CD14-positive monocyte (primary cell): Measurements from ENCODE around the gene BMPR1B. TPM values are rescaled to one million over a fixed set of nuclear protein-coding genes. Genes with fewer than 3 reads are reported as not detected.

Source experiments
- DNase-seq, 3 donors: peaks; one replicate each; pipeline ENCODE4 v3.0.0-alpha.2; 2011 to 2022
- H2AFZ ChIP-seq: 2 replicates; pipeline ENCODE4 v1.6.0; 2012; ENCODE audit warnings: mild to moderate bottlenecking, low read depth, low read length, inconsistent platforms; ENCODE audit not compliant: insufficient read depth, poor library complexity, severe bottlenecking
- H3K27ac ChIP-seq, 2 donors: 1 replicate in 1 of 2; 2 replicates in 1 of 2; pipeline ENCODE4 v1.5.1; 2012 to 2013; ENCODE audit warnings: low read length in 2 of 2, control low read depth in 1 of 2, inconsistent platforms in 1 of 2, low read depth in 1 of 2, mild to moderate bottlenecking in 1 of 2
- H3K27me3 ChIP-seq, 2 donors: one replicate each; pipeline versions ENCODE4 v1.6.0 to v1.6.1; 2011 to 2013; ENCODE audit warnings: low read length in 2 of 2; ENCODE audit not compliant: control insufficient read depth in 2 of 2, insufficient read depth in 2 of 2
- H3K36me3 ChIP-seq, 2 donors: replicated peaks in 1 of 2; 1 replicate in 1 of 2; 2 replicates in 1 of 2; pipeline versions ENCODE4 v1.5.1 to v1.6.1; 2012 to 2013; ENCODE audit warnings: low read length in 2 of 2, control low read depth in 1 of 2, inconsistent platforms in 1 of 2, mild to moderate bottlenecking in 1 of 2; ENCODE audit not compliant: insufficient read depth in 2 of 2, control insufficient read depth in 1 of 2
- H3K4me1 ChIP-seq, 2 donors: 1 replicate in 1 of 2; 2 replicates in 1 of 2; pipeline versions ENCODE4 v1.5.1 to v1.6.1; 2012 to 2013; ENCODE audit warnings: low read length in 2 of 2, control low read depth in 1 of 2, inconsistent platforms in 1 of 2, mild to moderate bottlenecking in 1 of 2, moderate library complexity in 1 of 2; ENCODE audit not compliant: insufficient read depth in 2 of 2, control insufficient read depth in 1 of 2
- H3K4me2 ChIP-seq: replicated peaks from 2 replicates; pipeline ENCODE3; 2012; ENCODE audit warnings: low read length, moderate library complexity, mild to moderate bottlenecking; ENCODE audit not compliant: poor library complexity, severe bottlenecking; ENCODE audit errors: extremely low read depth
- H3K4me3 ChIP-seq, 3 experiments: fragments of 200-600 bp in 1 of 3; sonication (generic) in 1 of 3; replicated peaks in 1 of 3; 1 replicate in 2 of 3; 2 replicates in 1 of 3; pipeline ENCODE4 v1.5.1; 2011 to 2013; ENCODE audit warnings: low read length in 3 of 3, mild to moderate bottlenecking in 3 of 3, control low read depth in 2 of 3, low read depth in 2 of 3, inconsistent platforms in 1 of 3, moderate library complexity in 1 of 3
- H3K79me2 ChIP-seq: 2 replicates; pipeline ENCODE4 v1.6.0; 2012; ENCODE audit warnings: mild to moderate bottlenecking, control low read depth, inconsistent platforms, low read length, moderate library complexity; ENCODE audit not compliant: insufficient read depth
- H3K9ac ChIP-seq: 2 replicates; pipeline ENCODE4 v1.6.0; 2017; ENCODE audit warnings: low read length, mild to moderate bottlenecking; ENCODE audit not compliant: insufficient read depth, poor library complexity, severe bottlenecking
- H3K9me3 ChIP-seq, 2 donors: replicated peaks in 1 of 2; 1 replicate in 1 of 2; 2 replicates in 1 of 2; pipeline versions ENCODE4 v1.5.1 to v1.6.1; 2012 to 2013; ENCODE audit warnings: low read length in 2 of 2, control low read depth in 1 of 2; ENCODE audit not compliant: control insufficient read depth in 1 of 2, insufficient read depth in 1 of 2
- H4K20me1 ChIP-seq: 2 replicates; pipeline ENCODE4 v1.6.0; 2012; ENCODE audit warnings: mild to moderate bottlenecking, low read length, control low read depth, moderate library complexity; ENCODE audit not compliant: insufficient read depth
- H3K27ac Mint-ChIP-seq, 7 donors: one replicate each; pipeline ENCODE4 v1.8.0; 2020; ENCODE audit warnings: mild to moderate bottlenecking in 7 of 7, mixed read lengths in 7 of 7, moderate library complexity in 6 of 7, inconsistent platforms in 2 of 7
- H3K27me3 Mint-ChIP-seq, 3 donors: one replicate each; pipeline ENCODE4 v1.8.0; 2021 to 2022; ENCODE audit warnings: low read depth in 3 of 3, mild to moderate bottlenecking in 3 of 3, mixed read lengths in 3 of 3, moderate library complexity in 3 of 3, inconsistent platforms in 1 of 3
- H3K36me3 Mint-ChIP-seq, 2 donors: one replicate each; pipeline ENCODE4 v1.8.0; 2020; ENCODE audit warnings: mixed read lengths in 2 of 2, inconsistent platforms in 1 of 2, mild to moderate bottlenecking in 1 of 2
- H3K4me1 Mint-ChIP-seq: one replicate; pipeline ENCODE4 v1.8.0; 2020; ENCODE audit warnings: mild to moderate bottlenecking, mixed read lengths
- H3K4me3 Mint-ChIP-seq, 2 donors: one replicate each; pipeline ENCODE4 v1.8.0; 2020; ENCODE audit warnings: mild to moderate bottlenecking in 2 of 2, mixed read lengths in 2 of 2, moderate library complexity in 1 of 2
- H3K9me3 Mint-ChIP-seq, 7 donors: one replicate each; pipeline ENCODE4 v1.8.0; 2020 to 2022; ENCODE audit warnings: mixed read lengths in 7 of 7, mild to moderate bottlenecking in 6 of 7, moderate library complexity in 6 of 7, inconsistent platforms in 2 of 7
- CTCF ChIP-seq: fragments of 200-600 bp; IDR thresholded peaks from one replicate; pipeline ENCODE4 v1.8.0; 2022; ENCODE audit warnings: antibody characterized with exemption, mild to moderate bottlenecking
- WGBS: methylation state at CpG from one replicate; pipeline ENCODE4 v1.1.5; 2013; ENCODE audit warnings: missing lambda C conversion rate; ENCODE audit not compliant: insufficient coverage; 5-methylcytosine and 5-hydroxymethylcytosine counted together
- intact Hi-C, 2 donors: fragments of 100-400 bp; cut with micrococcal nuclease; formaldehyde crosslinking; loops; one replicate each; pipeline versions ENCODE4 v1.15.0 to v1.15.1; 2023
- polyA plus RNA-seq, 3 donors: library from polyadenylated mRNA; depleted of rRNA in 1 of 3; unstranded in 2 of 3; stranded (reverse) in 1 of 3; fragments of 300-500 nt in 2 of 3; fragments of >200 nt in 1 of 3; fragmentation: Illumina TruSeq in 2 of 3; gene quantifications; 1 replicate in 2 of 3; 2 replicates in 1 of 3; pipeline ENCODE4 v1.2.3, GENCODE V29; 2012 to 2021

BMPR1B gene
- polyA plus RNA-seq, 3 donors, result not detected

- Histone ChIP-seq H3K9me3 (no peaks in the 10 kb centered on the region), H2AFZ (no peak overlapping the region), H3K4me2 (no peak overlapping the region), H3K4me1 (no peaks in the 10 kb centered on the region), H3K27ac (no peak overlapping the region), H4K20me1 (no peaks in the 10 kb centered on the region), H3K9ac (no peak overlapping the region), H3K4me3 (no peak overlapping the region), H3K27me3 (no peaks in the 10 kb centered on the region), H3K36me3 (no peaks in the 10 kb centered on the region), H3K79me2 (no peaks in the 10 kb centered on the region)
- Mint-ChIP-seq H3K36me3 (no peaks in the 10 kb centered on the region), H3K27me3 (no peaks in the 10 kb centered on the region), H3K4me1 (no peaks in the 10 kb centered on the region), H3K4me3 (no peak overlapping the region), H3K9me3 (peaks cover 0 to 5% (median 0%) of the 10 kb centered on the region in 7 donors), H3K27ac (no peak overlapping the region)
- intact Hi-C loops, result no loop called here
- DNase-seq, result no peak
- WGBS, result 80% methylated on average over 1 of the region's 1 CpG
- TF ChIP-seq CTCF, result no peak
Observed at GRCh38 chr4:94852616-94853015, 94.9 kb downstream of the BMPR1B start.

GRCh38 chr4:94856030-94856429 lies 98.3 kb downstream of the BMPR1B start:
- Histone ChIP-seq H4K20me1 (no peaks in the 10 kb centered on the region), H3K79me2 (no peaks in the 10 kb centered on the region), H3K4me3 (no peak overlapping the region), H3K9me3 (no peaks in the 10 kb centered on the region), H3K9ac (no peak overlapping the region), H3K27me3 (no peaks in the 10 kb centered on the region), H3K4me2 (no peak overlapping the region), H3K27ac (no peak overlapping the region), H3K36me3 (no peaks in the 10 kb centered on the region), H3K4me1 (no peaks in the 10 kb centered on the region), H2AFZ (no peak overlapping the region)
- no peak overlapping the region for H3K27ac Mint-ChIP-seq
- WGBS, result 63% methylated on average over 1 of the region's 3 CpGs
- no peaks in the 10 kb centered on the region for H3K36me3 Mint-ChIP-seq
- H3K27me3 Mint-ChIP-seq, result no peaks in the 10 kb centered on the region
- intact Hi-C loops, result no loop called here
- no peak for DNase-seq
- peaks cover 0 to 2% (median 0%) of the 10 kb centered on the region in 7 donors for H3K9me3 Mint-ChIP-seq
- TF ChIP-seq CTCF, result no peak
- H3K4me3 Mint-ChIP-seq, result no peak overlapping the region
- no peaks in the 10 kb centered on the region for H3K4me1 Mint-ChIP-seq
